Breast epithelium (tissue), 3 donors: ENCODE measurements around the gene STARD7.

Experiments
- POLR2A ChIP-seq: fragments of 450-650 bp; IDR thresholded peaks from one replicate; pipeline ENCODE4 v1.6.1; 2016; ENCODE audit warnings: antibody characterized with exemption, mild to moderate bottlenecking, moderate library complexity
- TF ChIP-seq, protein P1 (sequence below), 3 donors: fragments of 450-650 bp; IDR thresholded peaks; one replicate each; pipeline ENCODE4 v1.5.1; 2016 to 2017; ENCODE audit warnings: antibody characterized with exemption in 3 of 3, mild to moderate bottlenecking in 3 of 3, moderate library complexity in 3 of 3

- TF ChIP-seq POLR2A: no peak
- TF ChIP-seq, protein P1, sequence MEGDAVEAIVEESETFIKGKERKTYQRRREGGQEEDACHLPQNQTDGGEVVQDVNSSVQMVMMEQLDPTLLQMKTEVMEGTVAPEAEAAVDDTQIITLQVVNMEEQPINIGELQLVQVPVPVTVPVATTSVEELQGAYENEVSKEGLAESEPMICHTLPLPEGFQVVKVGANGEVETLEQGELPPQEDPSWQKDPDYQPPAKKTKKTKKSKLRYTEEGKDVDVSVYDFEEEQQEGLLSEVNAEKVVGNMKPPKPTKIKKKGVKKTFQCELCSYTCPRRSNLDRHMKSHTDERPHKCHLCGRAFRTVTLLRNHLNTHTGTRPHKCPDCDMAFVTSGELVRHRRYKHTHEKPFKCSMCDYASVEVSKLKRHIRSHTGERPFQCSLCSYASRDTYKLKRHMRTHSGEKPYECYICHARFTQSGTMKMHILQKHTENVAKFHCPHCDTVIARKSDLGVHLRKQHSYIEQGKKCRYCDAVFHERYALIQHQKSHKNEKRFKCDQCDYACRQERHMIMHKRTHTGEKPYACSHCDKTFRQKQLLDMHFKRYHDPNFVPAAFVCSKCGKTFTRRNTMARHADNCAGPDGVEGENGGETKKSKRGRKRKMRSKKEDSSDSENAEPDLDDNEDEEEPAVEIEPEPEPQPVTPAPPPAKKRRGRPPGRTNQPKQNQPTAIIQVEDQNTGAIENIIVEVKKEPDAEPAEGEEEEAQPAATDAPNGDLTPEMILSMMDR (IDR thresholded peaks at IDR 0.05): no peak
Measured at GRCh38 chr2:96197546-96198255, 10.9 kb downstream of the STARD7 start.
